Activated T-helper 1 cell treated with Interleukin-2 at 50 U/mL for 16 hours (primary cell): Measurements from ENCODE around the gene PACS2.

ENCODE experiments used
- DNase-seq: peaks from one replicate; pipeline ENCODE4 v3.0.0-alpha.2; 2020; ENCODE audit warnings: low read depth

Gene PACS2

GRCh38 chr14:105411017-105411941, 96.7 kb downstream of the PACS2 start:
- DNase-seq = no peak

GRCh38 chr14:105411985-105412770, 97.6 kb downstream of the PACS2 start:
- DNase-seq = no peak

GRCh38 chr14:105412771-105413543, 98.4 kb downstream of the PACS2 start:
- no peak for DNase-seq

GRCh38 chr14:105413544-105413886, 99.0 kb downstream of the PACS2 start:
- DNase-seq = no peak

GRCh38 chr14:105414456-105415371, 100.2 kb downstream of the PACS2 start:
- DNase-seq = peak; percentile 32

GRCh38 chr14:105415481-105416428, 101.2 kb downstream of the PACS2 start:
- DNase-seq = no peak

GRCh38 chr14:105416671-105417070, 102.1 kb downstream of the PACS2 start:
- DNase-seq = no peak

GRCh38 chr14:105417690-105418121, 103.2 kb downstream of the PACS2 start:
- DNase-seq = no peak

- no peak for DNase-seq
Observed at GRCh38 chr14:105418269-105419194, 104.0 kb downstream of the PACS2 start.

- DNase-seq = peak; percentile 33
Observed at GRCh38 chr14:105419195-105420091, 104.9 kb downstream of the PACS2 start, which contains the start of gene MTA1. Gene MTA1, plus strand, starts transcription at chr14:105419827. Its CDS starts 209 bp downstream, at chr14:105420036.

- DNase-seq = no peak
Observed at GRCh38 chr14:105420101-105420973, 105.8 kb downstream of the PACS2 start.

GRCh38 chr14:105420974-105421674, 106.6 kb downstream of the PACS2 start:
- no peak for DNase-seq

- no peak for DNase-seq
Observed at GRCh38 chr14:105421723-105422615, 107.4 kb downstream of the PACS2 start.

GRCh38 chr14:105422695-105423487, 108.3 kb downstream of the PACS2 start:
- DNase-seq = no peak
